ENCODE measurements around the gene PDLIM5.

- TF ChIP-seq CTCF (IDR thresholded peaks at IDR 0.05 in 4 of 5, conservative IDR thresholded peaks at IDR 0.05 in 1 of 5) (no peak), POLR2A (IDR thresholded peaks at IDR 0.05) (no peak)
Measured at GRCh38 chr4:94506822-94507221, 55.1 kb downstream of the PDLIM5 start.
